DND-41 (cell line): ENCODE results near the gene ERGIC1.

ENCODE experiments used
- ATAC-seq: fragments of 200-7000 bp; cut with Tn5 transposase; 3 replicates; pipeline ENCODE4 v1.9.1; 2021; ENCODE audit warnings: low read depth; ENCODE audit not compliant: insufficient read depth
- DNase-seq: peaks from one replicate; pipeline ENCODE4 v3.0.0-alpha.2; 2020
- H2AFZ ChIP-seq: 2 replicates; pipeline ENCODE4 v1.6.0; 2012; ENCODE audit warnings: low read depth, low read length
- H3K27ac ChIP-seq: 2 replicates; pipeline ENCODE4 v1.5.1; 2012; ENCODE audit warnings: low read length, inconsistent platforms
- H3K27me3 ChIP-seq: fragments of 200-600 bp; sonication (generic); 2 replicates; pipeline ENCODE4 v1.6.0; 2012; ENCODE audit warnings: low read length, mild to moderate bottlenecking, inconsistent platforms; ENCODE audit not compliant: insufficient read depth, poor library complexity
- H3K36me3 ChIP-seq: 2 replicates; pipeline ENCODE4 v1.5.1; 2012; ENCODE audit warnings: low read length, inconsistent platforms; ENCODE audit not compliant: insufficient read depth
- H3K4me1 ChIP-seq: 2 replicates; pipeline ENCODE4 v1.5.1; 2012; ENCODE audit warnings: mild to moderate bottlenecking, low read length; ENCODE audit not compliant: insufficient read depth
- H3K4me2 ChIP-seq: 2 replicates; pipeline ENCODE4 v1.6.0; 2012; ENCODE audit warnings: mild to moderate bottlenecking, moderate library complexity, low read length, inconsistent platforms; ENCODE audit not compliant: insufficient read depth
- H3K4me3 ChIP-seq, 2 experiments: fragments of 200-600 bp in 1 of 2; shearing (Covaris generic) in 1 of 2; 2 replicates each; pipeline ENCODE4 v1.5.1; 2012 to 2016; ENCODE audit warnings: inconsistent platforms in 2 of 2, low read length in 2 of 2, mild to moderate bottlenecking in 2 of 2, low read depth in 1 of 2, moderate library complexity in 1 of 2
- H3K79me2 ChIP-seq: 2 replicates; pipeline ENCODE4 v1.6.0; 2012; ENCODE audit warnings: low read length, inconsistent platforms; ENCODE audit not compliant: insufficient read depth
- H3K9ac ChIP-seq: 2 replicates; pipeline ENCODE4 v1.6.0; 2012; ENCODE audit warnings: low read depth, mild to moderate bottlenecking, inconsistent platforms, low read length, moderate library complexity
- H3K9me3 ChIP-seq: 2 replicates; pipeline ENCODE4 v1.5.1; 2012; ENCODE audit warnings: low read length, moderate library complexity, mild to moderate bottlenecking, inconsistent platforms; ENCODE audit not compliant: insufficient read depth, severe bottlenecking
- H4K20me1 ChIP-seq: 2 replicates; pipeline ENCODE4 v1.6.0; 2012; ENCODE audit warnings: low read length; ENCODE audit not compliant: insufficient read depth
- EZH2 ChIP-seq: IDR thresholded peaks from 3 replicates; pipeline ENCODE4 v1.6.1; 2012; ENCODE audit warnings: borderline replicate concordance, low read depth, mild to moderate bottlenecking, moderate library complexity, low read length, inconsistent platforms; ENCODE audit not compliant: severe bottlenecking
- TF ChIP-seq, protein P1 (sequence below): IDR thresholded peaks from 2 replicates; pipeline ENCODE4 v1.5.1; 2012; ENCODE audit warnings: borderline replicate concordance, low read length, moderate library complexity, mild to moderate bottlenecking; ENCODE audit not compliant: poor library complexity, severe bottlenecking; ENCODE audit errors: extremely low read depth

ERGIC1 gene

DNA sequence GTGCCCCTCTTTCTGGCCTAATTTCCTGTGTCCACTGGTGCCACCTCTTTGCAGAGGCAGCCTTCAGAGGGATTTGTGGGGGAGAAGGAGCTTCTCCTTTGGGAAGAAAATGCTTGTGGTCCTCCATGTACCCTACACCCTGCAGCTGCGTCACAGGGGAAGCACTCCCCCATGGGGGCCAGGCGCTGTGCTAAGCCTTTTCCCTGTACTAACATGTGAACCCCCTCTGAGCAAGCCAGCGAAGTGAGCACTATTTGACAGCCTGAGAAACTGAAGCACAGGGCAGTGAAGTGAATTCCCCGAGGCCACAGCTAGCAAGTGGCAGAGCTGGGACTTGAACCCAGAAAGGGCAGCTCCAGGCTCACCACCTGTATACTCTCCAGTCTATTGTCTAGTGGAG lies 32.3 kb downstream of the ERGIC1 start:
- Histone ChIP-seq H3K27ac (no peak overlapping the region), H3K9me3 (no peaks in the 10 kb centered on the region)
- no peak for DNase-seq

DNA sequence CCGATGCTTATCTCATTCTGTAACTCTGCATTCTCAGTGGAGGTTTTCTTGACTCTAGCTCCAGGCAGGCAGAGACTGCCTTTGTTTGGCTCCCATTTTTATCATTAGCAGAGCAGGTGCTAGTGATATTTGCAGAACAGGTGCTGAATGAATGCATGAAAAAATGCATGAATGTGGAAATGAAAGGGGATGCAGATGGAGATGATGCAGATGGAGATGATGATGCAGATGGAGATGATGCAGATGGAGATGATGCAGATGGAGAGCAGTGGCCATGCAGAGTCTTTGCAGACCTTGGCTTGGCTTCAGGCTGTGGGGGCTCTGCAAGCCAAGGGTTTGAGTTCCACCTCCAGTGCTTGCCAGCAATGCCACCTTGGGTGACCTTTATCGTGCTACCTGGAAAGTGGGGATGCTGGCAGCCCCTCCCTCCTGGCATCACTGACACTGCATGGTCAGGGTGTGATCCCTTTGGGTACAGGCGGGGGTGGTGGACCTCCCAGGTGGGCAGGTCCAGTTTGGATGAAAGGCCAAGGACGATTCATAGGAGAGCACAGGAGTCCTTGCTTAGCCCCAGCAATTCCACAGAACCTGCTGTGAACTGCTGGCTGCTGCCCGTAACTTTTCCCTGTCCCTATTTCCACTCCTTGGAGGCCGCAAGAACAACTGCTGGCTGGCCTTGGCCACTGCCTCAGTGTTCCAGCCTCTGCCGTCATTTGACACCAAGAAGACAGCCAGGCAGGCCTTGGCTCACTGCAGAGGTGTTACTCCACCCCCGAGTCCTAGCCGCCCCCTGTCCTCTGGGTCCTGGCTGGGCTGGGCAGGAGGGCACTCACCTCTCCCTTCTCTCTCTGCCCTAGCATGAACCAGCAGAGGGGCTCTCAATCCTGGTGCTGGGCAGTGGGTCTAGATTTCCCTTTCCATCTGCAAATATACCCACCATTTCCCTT lies 33.0 kb downstream of the ERGIC1 start:
- no peak for ATAC-seq
- no peaks in the 10 kb centered on the region for H3K79me2 ChIP-seq
- H2AFZ ChIP-seq: no peak overlapping the region
- TF ChIP-seq, protein P1, sequence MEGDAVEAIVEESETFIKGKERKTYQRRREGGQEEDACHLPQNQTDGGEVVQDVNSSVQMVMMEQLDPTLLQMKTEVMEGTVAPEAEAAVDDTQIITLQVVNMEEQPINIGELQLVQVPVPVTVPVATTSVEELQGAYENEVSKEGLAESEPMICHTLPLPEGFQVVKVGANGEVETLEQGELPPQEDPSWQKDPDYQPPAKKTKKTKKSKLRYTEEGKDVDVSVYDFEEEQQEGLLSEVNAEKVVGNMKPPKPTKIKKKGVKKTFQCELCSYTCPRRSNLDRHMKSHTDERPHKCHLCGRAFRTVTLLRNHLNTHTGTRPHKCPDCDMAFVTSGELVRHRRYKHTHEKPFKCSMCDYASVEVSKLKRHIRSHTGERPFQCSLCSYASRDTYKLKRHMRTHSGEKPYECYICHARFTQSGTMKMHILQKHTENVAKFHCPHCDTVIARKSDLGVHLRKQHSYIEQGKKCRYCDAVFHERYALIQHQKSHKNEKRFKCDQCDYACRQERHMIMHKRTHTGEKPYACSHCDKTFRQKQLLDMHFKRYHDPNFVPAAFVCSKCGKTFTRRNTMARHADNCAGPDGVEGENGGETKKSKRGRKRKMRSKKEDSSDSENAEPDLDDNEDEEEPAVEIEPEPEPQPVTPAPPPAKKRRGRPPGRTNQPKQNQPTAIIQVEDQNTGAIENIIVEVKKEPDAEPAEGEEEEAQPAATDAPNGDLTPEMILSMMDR: no peak
- TF ChIP-seq EZH2: no peak
- no peaks in the 10 kb centered on the region for H3K27me3 ChIP-seq
- H3K4me3 ChIP-seq: no peak overlapping the region
- no peak overlapping the region for H3K27ac ChIP-seq
- no peak overlapping the region for H3K4me2 ChIP-seq
- peaks cover 36% of the 10 kb centered on the region for H4K20me1 ChIP-seq
- H3K36me3 ChIP-seq: no peaks in the 10 kb centered on the region
- DNase-seq: no peak
- no peaks in the 10 kb centered on the region for H3K9me3 ChIP-seq
- H3K4me1 ChIP-seq: no peaks in the 10 kb centered on the region
- no peak overlapping the region for H3K9ac ChIP-seq

More for the DNA sequence above, 32.3 kb downstream of the ERGIC1 start:
- TF ChIP-seq, protein P1: no peak
- TF ChIP-seq EZH2: no peak
- H3K27me3 ChIP-seq: no peaks in the 10 kb centered on the region
- peaks cover 33% of the 10 kb centered on the region for H4K20me1 ChIP-seq
- no peak overlapping the region for H3K4me3 ChIP-seq
- ATAC-seq: no peak
- H3K36me3 ChIP-seq: no peaks in the 10 kb centered on the region
- H3K79me2 ChIP-seq: no peaks in the 10 kb centered on the region
- H3K4me2 ChIP-seq: no peak overlapping the region
- H3K9ac ChIP-seq: no peak overlapping the region
- no peak overlapping the region for H2AFZ ChIP-seq
- H3K4me1 ChIP-seq: no peaks in the 10 kb centered on the region

DNA sequence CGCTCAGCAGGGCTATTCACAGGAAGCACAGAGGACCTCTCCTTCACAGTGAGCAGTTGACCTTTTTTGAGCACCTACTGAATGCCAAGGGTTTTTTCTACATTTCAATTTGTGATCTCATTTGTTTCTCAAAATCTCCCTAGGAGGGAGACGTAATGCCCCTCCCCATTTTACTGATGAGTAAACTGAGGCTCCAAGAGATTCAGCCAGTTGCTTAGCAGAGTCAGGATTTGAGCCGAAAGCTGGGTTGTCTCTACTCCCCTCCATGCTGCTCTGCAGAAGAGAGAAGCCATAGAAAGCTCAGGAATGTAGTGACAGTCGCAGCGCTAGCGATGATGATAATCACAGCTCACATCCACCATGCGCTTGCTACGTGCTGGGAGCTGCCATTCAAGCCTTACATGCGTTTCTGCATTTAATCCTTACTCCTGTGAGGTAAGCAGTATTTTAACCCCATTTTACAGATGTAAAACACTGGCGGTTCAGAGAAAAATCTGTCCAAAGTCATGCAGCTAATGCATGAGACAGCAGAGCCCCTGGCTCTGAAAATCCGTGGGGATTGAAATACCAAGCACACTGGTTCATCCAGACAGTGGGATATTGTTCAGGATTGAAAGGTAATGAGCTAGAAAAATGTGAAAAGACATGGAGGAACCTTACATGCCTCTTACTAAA lies 33.8 kb downstream of the ERGIC1 start:
- H3K4me3 ChIP-seq: no peak overlapping the region
- no peaks in the 10 kb centered on the region for H3K27me3 ChIP-seq
- no peak for DNase-seq
- H2AFZ ChIP-seq: no peak overlapping the region
- H3K9ac ChIP-seq: no peak overlapping the region
- no peaks in the 10 kb centered on the region for H3K36me3 ChIP-seq
- peaks cover 36% of the 10 kb centered on the region for H4K20me1 ChIP-seq
- H3K9me3 ChIP-seq: no peaks in the 10 kb centered on the region
- TF ChIP-seq EZH2: no peak
- TF ChIP-seq, protein P1: no peak
- no peak overlapping the region for H3K27ac ChIP-seq
- no peaks in the 10 kb centered on the region for H3K4me1 ChIP-seq
- H3K79me2 ChIP-seq: no peaks in the 10 kb centered on the region
- ATAC-seq: no peak
- H3K4me2 ChIP-seq: no peak overlapping the region
